HG02970 (cell line): ENCODE results near the gene SAMD4A.
"Not testable (repeated sequence)": the region's sequence is repeated elsewhere in the genome, so short reads cannot be mapped to it uniquely, and the experiment has no call there.

ENCODE experiments used
- ATAC-seq: cut with Tn5 transposase; IDR thresholded peaks from one replicate; pipeline ENCODE4 v1.9.1; 2021; ENCODE audit warnings: mild to moderate bottlenecking, moderate library complexity, moderate number of reproducible peaks; ENCODE audit not compliant: unreplicated experiment, low FRiP score

Gene SAMD4A

DNA sequence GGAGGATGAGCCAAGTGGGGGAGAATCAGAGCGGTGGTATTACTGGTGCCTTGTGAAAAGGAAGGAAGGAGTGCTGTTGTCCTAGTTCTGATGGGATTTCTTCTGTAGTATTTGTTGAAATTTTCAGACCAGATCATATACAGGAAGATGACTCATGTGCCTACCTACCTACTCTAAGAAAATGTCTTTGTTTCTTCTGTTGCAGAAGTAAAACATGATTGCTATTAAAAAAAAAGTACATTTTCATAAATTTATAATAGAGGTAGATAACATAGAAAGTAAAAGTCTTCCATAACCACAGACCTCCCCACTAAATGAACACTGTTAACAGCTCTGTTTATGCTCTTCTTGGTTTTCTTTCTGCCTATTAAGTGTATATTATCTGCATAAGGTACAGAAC is 26.9 kb downstream of the SAMD4A start:
- no peak for ATAC-seq

DNA sequence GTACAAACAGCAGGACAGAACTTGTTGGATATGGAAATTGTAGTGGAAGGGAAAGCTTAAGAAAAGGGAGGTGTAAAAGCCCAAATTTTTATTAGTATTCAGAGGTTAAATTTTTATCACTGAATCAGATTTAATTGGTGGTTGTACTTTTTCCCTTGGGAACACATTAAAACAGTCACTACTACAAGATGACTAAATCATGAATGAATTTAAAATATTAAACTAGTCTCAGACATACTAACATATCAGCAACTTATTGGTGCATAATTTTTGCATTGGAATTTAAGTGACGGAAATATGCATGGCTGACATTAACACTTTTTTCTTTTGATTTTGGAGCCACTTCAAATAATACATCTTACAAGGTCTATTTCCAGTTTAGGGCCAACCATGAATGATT is 27.6 kb downstream of the SAMD4A start:
- ATAC-seq: no peak

DNA sequence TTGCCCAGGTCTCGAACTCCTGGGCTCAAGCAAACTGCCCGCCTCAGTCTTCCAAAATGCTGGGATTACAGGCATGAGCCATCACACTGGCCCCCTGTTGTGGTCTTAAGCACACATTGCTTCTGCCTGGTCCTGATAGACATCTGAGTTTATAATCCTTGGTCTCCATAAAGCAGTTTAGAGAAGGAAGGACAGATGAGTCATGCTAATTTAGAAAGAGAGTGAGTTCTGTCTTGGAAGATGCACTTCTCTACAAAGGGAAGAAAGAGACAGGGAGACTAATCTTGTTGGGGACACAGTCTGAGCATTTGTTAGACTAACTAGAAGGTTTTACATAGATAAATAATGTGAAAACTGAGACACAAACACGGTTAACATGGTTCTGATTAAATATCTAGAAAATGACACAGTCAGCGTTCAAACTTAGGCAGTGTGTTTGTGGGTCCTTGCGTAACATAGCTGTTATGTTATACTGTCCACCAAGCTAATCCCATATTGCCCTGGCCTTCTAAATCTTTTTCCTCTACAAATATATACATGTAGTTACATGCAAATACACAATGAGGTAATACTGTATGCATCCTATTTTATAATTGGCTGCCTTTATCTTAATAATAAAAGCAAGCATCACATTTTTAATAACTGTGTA is 31.0 kb downstream of the SAMD4A start:
- no peak for ATAC-seq

DNA sequence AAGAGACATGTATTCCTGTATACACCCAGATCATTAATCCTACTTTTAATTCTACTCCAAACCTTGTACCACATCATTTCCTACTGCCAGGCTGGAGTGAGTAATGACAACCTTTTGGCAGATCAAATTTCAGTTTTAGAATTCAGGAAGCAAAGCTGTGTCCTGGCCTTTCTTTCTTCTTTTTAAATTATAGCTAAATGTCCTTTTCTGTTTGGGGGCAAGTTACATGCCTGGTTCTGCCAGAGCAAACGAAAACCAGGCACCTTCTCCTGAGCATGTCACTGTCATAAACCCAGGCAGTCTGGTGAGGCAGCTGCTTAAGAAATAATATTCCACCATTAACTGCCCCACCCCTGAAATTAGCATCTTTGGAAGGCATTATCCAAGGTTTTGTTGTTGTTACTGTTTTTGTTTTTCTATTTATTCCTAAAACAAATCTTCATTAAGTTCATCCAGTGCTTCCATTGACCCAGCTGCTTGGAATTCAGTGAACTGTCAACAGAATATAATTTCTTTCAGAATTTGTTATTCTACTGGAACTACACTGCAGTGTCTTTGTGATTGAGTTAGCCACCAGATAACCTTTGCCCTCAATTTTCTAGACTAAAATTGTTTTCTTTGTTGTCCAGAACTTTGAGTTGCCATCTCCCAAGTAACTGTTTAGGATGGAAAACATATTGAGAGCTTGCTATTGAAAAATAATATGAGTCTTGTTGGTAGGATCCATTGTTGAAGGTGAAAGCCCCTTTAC is 33.2 kb downstream of the SAMD4A start:
- no peak for ATAC-seq

DNA sequence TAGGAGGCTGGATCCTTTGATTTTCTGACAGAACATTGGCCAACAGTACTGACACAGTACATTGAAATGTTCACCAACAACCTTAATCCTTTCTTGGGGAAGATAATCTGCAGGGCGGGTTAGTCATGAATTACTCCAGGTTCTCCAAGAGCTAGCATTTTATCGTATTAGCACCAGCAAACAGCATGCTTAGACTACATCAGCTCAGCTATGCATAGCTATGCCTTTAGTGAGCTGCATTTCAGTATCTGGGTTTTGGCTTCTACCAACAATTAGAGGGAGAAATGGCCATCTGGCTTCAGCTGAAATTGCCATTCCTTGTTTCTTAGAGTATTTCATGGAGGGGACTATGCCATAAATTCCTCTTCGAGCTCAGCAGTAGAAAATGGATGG is 33.8 kb downstream of the SAMD4A start:
- ATAC-seq: no peak

DNA sequence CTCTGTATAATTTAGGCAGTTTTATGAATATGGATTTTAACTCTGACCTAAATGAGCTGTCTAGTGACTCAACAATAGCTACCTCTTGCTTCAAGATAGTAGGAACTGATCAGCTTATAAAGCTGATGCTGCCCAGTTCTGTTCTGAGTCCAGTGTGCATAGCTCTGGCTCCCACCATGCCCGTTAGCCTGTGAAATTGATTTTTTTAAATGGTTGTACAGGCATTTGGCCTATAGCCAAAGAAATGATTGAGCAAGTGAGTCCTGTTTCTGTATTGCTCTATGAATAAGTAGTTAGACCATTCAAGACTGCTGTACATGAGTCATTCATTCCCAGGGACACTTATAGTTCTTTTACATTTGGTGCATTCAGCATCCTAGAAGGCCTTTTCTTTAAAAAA is 36.4 kb downstream of the SAMD4A start:
- ATAC-seq: no peak

DNA sequence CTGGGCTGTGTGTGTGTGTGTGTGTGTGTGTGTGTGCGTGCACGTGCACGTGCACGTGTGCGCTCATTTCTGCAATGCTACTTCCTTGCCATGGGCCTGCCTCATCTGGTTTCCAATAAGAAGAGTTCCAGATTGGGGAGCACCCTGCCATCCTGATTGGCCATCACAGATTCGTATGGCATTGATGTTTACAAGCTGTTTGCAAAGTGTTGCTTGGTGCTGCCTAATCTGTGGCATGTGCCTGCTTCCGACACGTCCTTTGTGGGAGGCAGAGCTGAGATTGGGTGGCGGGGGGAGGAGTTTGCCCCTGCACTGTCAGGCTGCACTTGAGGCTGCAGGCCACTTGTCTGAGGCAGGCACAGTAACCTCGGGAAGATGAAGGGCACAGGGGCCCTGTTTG is 39.2 kb downstream of the SAMD4A start:
- ATAC-seq: no peak

DNA sequence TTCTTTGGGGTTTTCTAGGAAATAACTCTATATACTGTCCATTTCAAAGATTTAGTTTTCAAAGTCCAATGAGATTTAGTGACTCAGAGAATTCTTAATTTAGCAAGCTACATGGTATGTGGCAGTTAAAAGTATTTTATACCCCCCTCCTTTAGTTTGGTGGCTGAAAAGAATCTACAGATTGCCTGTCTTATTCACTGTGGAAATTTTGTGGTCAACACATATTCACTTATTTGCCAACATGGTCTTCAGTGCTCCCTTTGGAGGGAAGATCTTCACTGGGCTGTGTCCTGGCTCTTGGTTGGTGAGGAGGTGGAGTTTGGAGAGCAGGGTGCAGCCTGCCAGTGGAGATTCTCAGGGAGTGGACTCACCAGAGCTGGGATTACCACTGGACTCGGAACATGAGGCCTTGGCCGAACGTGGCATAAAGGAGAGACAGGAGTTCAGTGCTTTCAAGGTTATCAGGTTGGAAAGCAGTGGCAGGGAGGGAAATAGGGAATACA is 39.8 kb downstream of the SAMD4A start:
- no peak for ATAC-seq

DNA sequence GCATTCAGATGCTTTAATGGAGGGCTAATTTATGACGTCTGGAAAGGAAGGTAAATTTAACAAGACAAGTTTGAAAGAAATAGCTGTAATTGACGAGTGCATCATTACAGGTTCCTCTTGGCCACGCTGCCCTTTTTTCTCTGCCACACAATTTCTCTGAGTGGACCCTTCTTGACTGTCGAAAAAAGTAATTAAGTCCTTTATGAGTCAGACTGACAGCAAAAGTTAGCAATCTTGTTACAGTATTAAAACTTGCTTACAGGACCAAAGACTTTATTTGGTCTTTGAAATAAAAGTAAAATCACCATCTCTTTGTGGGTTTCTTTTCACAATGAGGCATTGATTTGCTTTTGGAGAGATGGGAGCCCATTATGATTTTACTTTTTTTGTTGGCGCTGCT is 42.6 kb downstream of the SAMD4A start:
- ATAC-seq: no peak

DNA sequence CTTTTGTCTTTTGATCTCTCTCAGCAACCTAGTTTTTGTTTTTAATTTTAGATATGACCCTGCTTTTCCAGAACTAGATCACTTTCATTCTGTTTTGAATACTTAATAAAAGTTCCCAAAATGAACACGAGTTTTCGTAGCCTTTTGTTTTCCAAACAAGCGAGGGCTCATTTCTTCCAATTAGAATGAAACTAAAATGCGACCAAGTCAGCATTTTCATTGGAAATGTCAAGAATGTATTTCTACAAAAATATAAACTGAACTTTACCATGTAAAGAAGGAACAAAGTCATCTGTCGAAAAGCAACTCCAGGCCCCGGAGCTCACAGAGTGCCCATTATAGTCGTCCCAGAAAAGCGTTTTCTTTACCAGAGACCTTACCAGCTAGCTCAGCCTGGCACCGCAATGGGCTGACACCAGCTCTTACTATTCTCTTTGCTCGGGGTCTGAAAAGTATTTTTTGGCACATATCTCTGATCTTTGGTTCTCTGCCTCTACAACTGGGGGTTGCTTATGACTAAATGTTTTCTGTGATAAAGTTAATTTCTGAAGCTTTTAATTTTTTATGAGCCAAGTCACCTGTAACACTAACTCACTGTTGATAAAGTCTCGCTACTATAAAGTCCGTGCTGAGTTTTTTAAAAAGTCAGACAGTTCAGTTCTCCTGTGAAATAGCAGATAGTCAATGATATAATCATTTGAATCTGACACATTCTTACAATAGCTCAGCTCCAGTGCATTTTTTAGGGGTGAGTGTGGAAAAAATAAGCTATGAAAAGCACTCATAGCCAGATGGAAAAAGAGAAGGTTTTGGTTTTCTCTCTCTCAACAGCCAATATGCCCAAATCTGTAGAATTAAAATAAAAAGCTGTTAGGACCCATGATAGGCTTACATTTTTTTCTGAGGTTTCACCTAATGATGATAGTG is 43.4 kb downstream of the SAMD4A start:
- ATAC-seq: no peak

DNA sequence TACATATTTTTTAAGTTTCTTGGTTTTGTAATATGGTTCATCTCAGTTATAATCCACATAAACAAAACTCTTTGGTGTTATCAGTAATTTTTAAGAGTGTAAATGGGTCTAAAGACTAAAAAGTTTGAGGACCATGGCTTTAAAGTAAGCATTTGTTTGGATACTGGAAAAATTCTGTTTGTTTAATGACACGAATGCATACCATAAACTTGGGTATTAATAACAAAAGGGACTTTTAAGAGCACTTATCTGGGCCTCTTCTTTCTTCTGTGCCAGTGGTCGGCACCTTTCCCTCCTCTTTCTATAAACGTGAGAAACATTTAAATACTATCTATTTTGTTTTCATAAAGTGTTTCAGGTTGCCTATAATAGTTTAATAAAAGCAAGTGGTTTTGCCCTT is 47.4 kb downstream of the SAMD4A start:
- ATAC-seq: no peak

DNA sequence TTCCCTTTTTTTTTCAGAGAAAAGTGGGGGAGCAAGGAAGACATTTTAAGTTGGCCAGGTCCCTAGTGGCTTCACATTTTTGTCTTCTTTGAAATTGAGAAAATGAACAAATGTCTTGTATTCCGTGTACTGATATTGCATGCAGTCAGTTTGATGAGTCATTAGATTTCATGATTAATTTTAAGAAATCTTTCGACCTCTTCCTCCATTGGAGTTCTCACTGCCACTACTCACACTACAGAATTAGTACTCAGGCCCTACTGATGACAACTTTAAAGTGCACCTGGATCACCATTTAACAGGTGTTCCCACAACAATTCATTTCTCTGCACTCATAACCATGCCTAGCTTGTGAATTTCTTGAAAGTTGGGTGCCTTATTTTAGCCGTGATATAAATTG is 50.5 kb downstream of the SAMD4A start:
- ATAC-seq: no peak

DNA sequence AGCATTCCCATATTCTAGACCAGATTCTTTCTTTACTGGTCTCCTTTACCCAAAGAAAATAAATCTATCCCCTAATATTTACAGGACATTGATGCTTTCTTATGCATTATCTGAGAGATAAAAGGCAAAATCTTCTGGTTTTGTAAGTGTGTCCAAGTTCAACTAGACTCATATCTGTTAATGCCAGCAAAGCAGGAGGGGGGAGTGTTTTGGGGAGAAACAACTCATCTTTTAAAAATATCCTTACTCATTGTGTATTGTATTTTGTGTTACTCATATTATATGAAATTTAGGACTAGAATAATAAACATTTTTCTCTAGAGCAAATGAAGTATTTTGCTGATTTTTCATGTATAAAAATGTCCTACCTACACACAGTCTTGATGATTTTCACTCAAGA is 54.8 kb downstream of the SAMD4A start:
- ATAC-seq: no peak

DNA sequence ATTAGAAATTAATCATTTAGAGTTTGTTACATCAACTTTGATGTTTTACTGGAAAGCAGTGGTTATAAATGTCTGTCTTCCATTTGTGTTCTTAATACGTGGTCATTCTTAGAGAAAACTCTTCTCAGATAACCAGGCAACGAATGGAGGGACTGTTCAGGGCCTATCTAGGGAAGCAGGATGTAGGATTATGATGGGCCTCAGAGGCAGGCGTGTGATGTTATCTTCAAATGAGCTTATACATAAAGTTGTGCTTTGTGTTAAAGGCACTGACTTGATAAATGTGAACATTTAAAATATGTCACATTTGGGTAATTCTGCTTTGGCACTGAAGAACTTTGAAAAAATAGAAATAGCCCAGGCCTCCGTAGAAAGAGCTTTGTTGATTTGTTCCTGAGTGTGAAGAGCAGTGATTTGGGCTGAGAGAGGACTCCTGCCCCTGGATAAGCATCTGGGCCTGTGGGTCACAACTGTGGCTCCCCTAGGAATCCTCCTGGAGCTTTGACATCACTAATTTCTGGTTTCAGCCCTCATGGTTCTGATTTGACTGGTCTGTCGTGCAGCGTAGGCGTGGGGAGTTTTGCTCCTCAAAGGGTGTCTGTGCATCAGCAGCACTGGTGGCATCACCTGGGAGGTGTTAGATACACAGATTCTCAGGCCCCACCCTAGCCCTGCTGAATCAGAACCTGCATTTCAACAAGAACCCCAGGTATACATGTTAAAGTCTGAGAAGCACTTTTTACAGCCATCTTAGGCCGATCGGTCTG is 55.4 kb downstream of the SAMD4A start:
- ATAC-seq: peak; percentile 68

DNA sequence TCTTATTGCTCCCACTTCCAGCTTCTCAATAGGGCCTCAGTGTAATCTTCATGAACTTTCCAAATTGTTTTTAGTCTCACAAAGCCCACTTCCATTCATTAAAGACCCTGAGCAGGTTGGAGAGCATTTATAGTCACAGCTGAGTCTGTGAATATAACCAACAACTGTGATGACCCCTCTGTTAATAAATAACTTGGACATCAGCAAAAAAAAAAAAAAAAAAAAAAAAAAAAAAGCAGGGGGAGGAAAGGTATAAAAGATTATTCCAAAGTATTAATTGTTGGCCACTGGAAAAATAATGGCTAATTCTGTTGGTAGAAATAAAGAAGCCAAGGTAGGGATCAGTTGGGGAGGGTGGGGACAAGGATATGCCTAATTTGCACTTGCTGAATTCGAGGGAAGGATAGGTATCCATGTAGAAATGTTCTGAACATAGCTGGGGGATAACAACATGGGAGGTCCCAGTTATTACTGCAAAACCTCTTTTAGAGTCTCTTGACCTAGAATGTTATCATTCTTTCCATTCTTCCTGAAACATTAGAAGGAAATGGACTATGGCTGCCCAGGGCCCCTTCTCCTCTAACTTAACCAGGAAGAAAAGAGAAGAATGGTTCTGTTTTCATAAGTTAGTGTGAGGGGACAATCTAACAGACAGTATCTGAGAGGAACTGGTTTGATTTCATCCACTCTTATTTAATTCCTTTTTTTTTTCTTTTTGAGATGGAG is 56.5 kb downstream of the SAMD4A start:
- ATAC-seq: no peak

DNA sequence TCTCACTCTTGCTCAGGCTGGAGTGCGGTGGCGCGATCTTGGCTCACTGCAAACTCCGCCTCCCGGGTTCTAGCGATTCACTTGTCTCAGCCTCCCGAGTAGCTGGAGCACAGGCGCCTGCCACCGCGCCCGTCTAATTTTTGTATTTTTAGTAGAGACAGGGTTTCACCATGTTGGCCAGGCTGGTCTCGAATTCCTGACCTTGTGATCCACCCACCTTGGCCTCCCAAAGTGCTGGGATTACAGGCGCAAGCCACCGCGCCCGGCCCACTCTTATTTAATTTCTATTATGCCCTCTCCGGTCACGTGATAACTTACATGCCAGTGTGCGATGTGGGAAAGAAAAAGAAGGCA is 57.1 kb downstream of the SAMD4A start:
- ATAC-seq: not testable (repeated sequence)

DNA sequence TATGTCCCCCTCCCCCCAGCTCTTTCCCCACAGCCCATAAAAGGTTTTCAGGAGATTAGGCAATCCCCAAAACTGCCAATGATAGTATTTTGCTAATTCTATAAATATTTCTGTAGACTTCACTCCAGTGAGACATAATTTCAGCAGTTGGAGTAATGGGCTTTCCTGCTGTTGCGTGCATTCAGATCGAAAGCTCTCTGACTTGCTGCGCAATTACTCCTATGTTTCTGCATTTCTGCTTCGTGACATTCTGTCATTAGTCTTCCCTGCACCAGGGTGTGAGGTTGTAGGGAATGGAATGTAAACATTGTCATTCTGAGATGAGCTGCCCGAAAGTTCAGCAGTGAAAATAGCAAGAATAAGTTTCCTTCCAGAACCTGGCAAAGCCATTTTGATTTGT is 58.2 kb downstream of the SAMD4A start:
- no peak for ATAC-seq

DNA sequence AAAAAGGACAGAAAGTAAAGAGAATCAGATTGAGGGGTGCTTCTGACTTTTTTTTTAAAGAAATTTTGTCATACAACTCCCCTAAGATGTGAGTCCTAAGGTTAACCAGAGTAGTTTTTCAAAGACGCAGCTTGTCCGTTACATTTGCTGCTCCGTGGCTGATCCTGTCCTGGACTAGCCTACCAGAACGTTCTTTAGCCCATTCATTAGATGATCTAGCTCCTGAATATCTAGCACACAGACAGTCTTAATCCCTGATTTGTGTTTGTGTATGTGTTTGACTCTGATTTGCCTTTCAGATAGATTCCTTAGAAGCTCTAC is 60.3 kb downstream of the SAMD4A start:
- no peak for ATAC-seq

DNA sequence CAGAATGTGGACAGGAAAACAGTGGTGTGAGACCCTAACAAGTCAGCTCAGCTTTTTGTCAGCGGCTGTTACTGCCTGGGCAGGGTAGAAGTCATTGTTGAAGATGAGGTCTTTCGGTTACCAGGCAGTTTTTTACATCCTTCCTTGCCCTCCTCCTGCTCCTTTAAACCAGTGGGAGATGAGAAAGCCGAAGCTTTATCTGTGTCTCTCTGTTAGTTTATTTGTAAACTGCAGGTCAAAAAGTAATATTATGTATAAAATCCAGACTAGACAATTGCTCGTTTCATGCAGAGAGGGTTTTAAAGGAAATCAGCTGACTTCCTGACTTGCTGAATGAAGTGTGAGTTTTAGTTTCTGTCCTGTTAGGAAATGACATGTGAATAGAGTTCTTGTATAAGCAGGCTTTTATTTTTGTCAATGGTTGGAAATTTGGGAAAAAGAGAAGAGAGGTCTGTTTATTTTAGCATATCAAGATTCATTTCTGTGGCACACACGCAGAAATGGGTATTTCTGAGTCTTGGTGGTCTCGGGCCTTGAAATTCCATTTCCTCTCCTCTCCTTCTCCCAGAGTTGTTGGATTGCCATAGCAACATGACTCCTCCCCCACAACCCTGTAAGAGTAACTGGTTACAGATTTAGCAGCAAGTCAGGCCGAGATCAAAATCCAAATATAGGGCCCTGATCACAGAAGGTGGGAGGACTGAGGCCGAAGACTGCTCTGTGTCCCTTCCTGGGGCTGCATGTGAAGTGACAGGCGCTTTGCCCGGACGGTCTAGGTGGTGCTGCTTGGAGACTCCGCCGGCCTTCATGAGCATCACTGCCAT is 60.8 kb downstream of the SAMD4A start:
- peak; percentile 64 for ATAC-seq
